Fibroblast of lung (primary cell): ENCODE data around the gene SLMAP. TPM values are rescaled to one million over a fixed set of nuclear protein-coding genes. Genes with fewer than 3 reads are reported as not detected.

Source experiments
- DNase-seq, 2 donors: peaks; one replicate each; pipeline versions ENCODE4 v3.0.0 to v3.0.0-alpha.2; 2010; ENCODE audit warnings: low read depth in 2 of 2
- H2AFZ ChIP-seq: 2 replicates; pipeline ENCODE4 v1.5.1; 2012; ENCODE audit warnings: low read length, control low read depth, inconsistent platforms
- H3K27ac ChIP-seq: 2 replicates; pipeline ENCODE4 v1.5.1; 2011; ENCODE audit warnings: low read length, control low read depth; ENCODE audit not compliant: insufficient read depth
- H3K27me3 ChIP-seq: 2 replicates; pipeline ENCODE4 v1.5.1; 2011; ENCODE audit warnings: mild to moderate bottlenecking, low read length; ENCODE audit not compliant: control insufficient read depth, insufficient read depth
- H3K36me3 ChIP-seq: 2 replicates; pipeline ENCODE4 v1.5.1; 2011; ENCODE audit warnings: low read length; ENCODE audit not compliant: control insufficient read depth, insufficient read depth
- H3K4me1 ChIP-seq: 2 replicates; pipeline ENCODE4 v1.5.1; 2011; ENCODE audit warnings: low read length; ENCODE audit not compliant: control insufficient read depth, insufficient read depth; ENCODE audit errors: extremely low read depth
- H3K4me2 ChIP-seq: 2 replicates; pipeline ENCODE4 v1.5.1; 2011; ENCODE audit warnings: low read length, control low read depth; ENCODE audit not compliant: insufficient read depth; ENCODE audit errors: extremely low read depth
- H3K4me3 ChIP-seq, 4 experiments: fragments of 200-600 bp in 1 of 4; sonication (generic) in 1 of 4; replicated peaks in 1 of 4; 2 replicates each; pipeline ENCODE4 v1.5.1; 2011 to 2016; ENCODE audit warnings: low read length in 4 of 4, low read depth in 3 of 4, mild to moderate bottlenecking in 3 of 4, control low read depth in 2 of 4, inconsistent platforms in 1 of 4, mixed read lengths in 1 of 4; ENCODE audit not compliant: insufficient read depth in 1 of 4; ENCODE audit errors: control extremely low read depth in 1 of 4
- H3K79me2 ChIP-seq: 2 replicates; pipeline ENCODE4 v1.5.1; 2012; ENCODE audit warnings: mild to moderate bottlenecking, low read length, inconsistent platforms; ENCODE audit not compliant: control insufficient read depth, insufficient read depth
- H3K9ac ChIP-seq: 2 replicates; pipeline ENCODE4 v1.5.1; 2011; ENCODE audit warnings: mild to moderate bottlenecking, low read length, control low read depth; ENCODE audit not compliant: insufficient read depth
- H3K9me3 ChIP-seq: 2 replicates; pipeline ENCODE4 v1.5.1; 2012; ENCODE audit warnings: low read depth, low read length; ENCODE audit not compliant: control insufficient read depth, insufficient read depth
- H4K20me1 ChIP-seq: 2 replicates; pipeline ENCODE4 v1.5.1; 2011; ENCODE audit warnings: low read length; ENCODE audit not compliant: control insufficient read depth, insufficient read depth; ENCODE audit errors: extremely low read depth
- CTCF ChIP-seq, 2 donors: IDR thresholded peaks in 1 of 2; conservative IDR thresholded peaks in 1 of 2; 1 replicate in 1 of 2; 2 replicates in 1 of 2; pipeline ENCODE4 v1.5.1; 2011 to 2012; ENCODE audit warnings: low read length in 2 of 2, control low read depth in 1 of 2, inconsistent platforms in 1 of 2, low read depth in 1 of 2, mild to moderate bottlenecking in 1 of 2
- EZH2 ChIP-seq: IDR thresholded peaks from 2 replicates; pipeline ENCODE4 v1.5.1; 2012; ENCODE audit warnings: low read length, control low read depth, mild to moderate bottlenecking; ENCODE audit errors: missing control alignments
- polyA plus RNA-seq, 2 donors: library from polyadenylated mRNA; depleted of rRNA in 1 of 2; stranded (reverse) in 1 of 2; unstranded in 1 of 2; fragments of >200 nt; gene quantifications; 2 replicates each; pipeline ENCODE4 v1.2.1, GENCODE V29; 2011 to 2012; ENCODE audit warnings: missing spikeins in 1 of 2
- total RNA-seq: library from RNA; depleted of rRNA; stranded (reverse); fragments of >200 nt; gene quantifications from 2 replicates; pipeline ENCODE4 v1.2.1, GENCODE V29; 2014

SLMAP gene
- total and polyA plus RNA-seq, 2 donors (not counting 1 experiment from before 2014, with no cell fraction given) = 35.3 to 55.5 TPM

GRCh38 chr3:57733790-57734189 is 22.3 kb upstream of the SLMAP start:
- no peak overlapping the region for H2AFZ ChIP-seq
- DNase-seq = peak in 1 of 2 donors; percentile 14
- no peak for TF ChIP-seq EZH2
- TF ChIP-seq CTCF (conservative IDR thresholded peaks at IDR 0.05 in 1 of 2, IDR thresholded peaks at IDR 0.05 in 1 of 2; ENCODE audit: low read depth in 1 of 2, low read length in 2 of 2) = no peak
- no peak overlapping the region for H3K4me3 ChIP-seq
- no peaks in the 10 kb centered on the region for H4K20me1 ChIP-seq
- H3K79me2 ChIP-seq = no peaks in the 10 kb centered on the region
- H3K27me3 ChIP-seq = no peaks in the 10 kb centered on the region
- H3K27ac ChIP-seq = no peak overlapping the region
- no peaks in the 10 kb centered on the region for H3K9me3 ChIP-seq
- H3K4me2 ChIP-seq = no peak overlapping the region
- no peaks in the 10 kb centered on the region for H3K4me1 ChIP-seq
- H3K9ac ChIP-seq = no peak overlapping the region
- no peaks in the 10 kb centered on the region for H3K36me3 ChIP-seq

GRCh38 chr3:57735405-57735804 is 20.7 kb upstream of the SLMAP start:
- H4K20me1 ChIP-seq = no peaks in the 10 kb centered on the region
- H3K9ac ChIP-seq = no peak overlapping the region
- no peaks in the 10 kb centered on the region for H3K27me3 ChIP-seq
- no peak overlapping the region for H2AFZ ChIP-seq
- H3K9me3 ChIP-seq = no peaks in the 10 kb centered on the region
- no peaks in the 10 kb centered on the region for H3K36me3 ChIP-seq
- H3K79me2 ChIP-seq = no peaks in the 10 kb centered on the region
- DNase-seq = no peak
- H3K4me2 ChIP-seq = no peak overlapping the region
- H3K4me3 ChIP-seq = no peak overlapping the region
- no peak overlapping the region for H3K27ac ChIP-seq
- no peak for TF ChIP-seq CTCF (conservative IDR thresholded peaks at IDR 0.05 in 1 of 2, IDR thresholded peaks at IDR 0.05 in 1 of 2; ENCODE audit: low read depth in 1 of 2, low read length in 2 of 2)
- TF ChIP-seq EZH2 = no peak
- H3K4me1 ChIP-seq = no peaks in the 10 kb centered on the region

- Histone ChIP-seq H3K4me3 (no peak overlapping the region), H3K4me2 (no peak overlapping the region), H3K27me3 (no peaks in the 10 kb centered on the region), H3K4me1 (no peaks in the 10 kb centered on the region), H4K20me1 (no peaks in the 10 kb centered on the region), H3K9ac (no peak overlapping the region), H3K9me3 (no peaks in the 10 kb centered on the region), H3K27ac (no peak overlapping the region), H2AFZ (no peak overlapping the region), H3K36me3 (no peaks in the 10 kb centered on the region), H3K79me2 (no peaks in the 10 kb centered on the region)
- TF ChIP-seq CTCF (conservative IDR thresholded peaks at IDR 0.05 in 1 of 2, IDR thresholded peaks at IDR 0.05 in 1 of 2; ENCODE audit: low read depth in 1 of 2, low read length in 2 of 2) (no peak), EZH2 (no peak)
- DNase-seq = no peak
These were observed 18.3 kb upstream of the SLMAP start for GRCh38 chr3:57737840-57738239.
